Upper lobe of left lung (tissue), 4 donors: Measurements from ENCODE around the gene PRKAB1.

Experiments used
- POLR2A ChIP-seq, 4 donors: fragments of 450-650 bp; IDR thresholded peaks; one replicate each; pipeline ENCODE4 v1.5.1; 2016 to 2017; ENCODE audit warnings: antibody characterized with exemption in 4 of 4, mild to moderate bottlenecking in 2 of 4
- POLR2AphosphoS5 ChIP-seq, 2 donors: sonication (generic); formaldehyde crosslinking; IDR thresholded peaks; one replicate each; pipeline ENCODE4 v1.5.1; 2017; ENCODE audit warnings: antibody characterized with exemption in 2 of 2

- no peak for TF ChIP-seq POLR2AphosphoS5 (IDR thresholded peaks at IDR 0.05)
- TF ChIP-seq POLR2A (IDR thresholded peaks at IDR 0.05), result no peak
Observed at GRCh38 chr12:119721306-119721705, 53.4 kb downstream of the PRKAB1 start.
